ENCODE measurements around the gene DYNLRB1.
"Not testable (repeated sequence)": the region's sequence is repeated elsewhere in the genome, so short reads cannot be mapped to it uniquely, and the experiment has no call there.

Gene DYNLRB1

GRCh38 chr20:34516247-34517113 lies at the start of gene DYNLRB1:
Gene DYNLRB1, plus strand, starts transcription at chr20:34516422. Its CDS starts 37 bp downstream, at chr20:34516459.
- DNase-seq: peak; percentile 93 to 94

GRCh38 chr20:34468951-34469350 lies 47.3 kb upstream of the DYNLRB1 start:
- no peak for DNase-seq

GRCh38 chr20:34472246-34472925 lies 43.8 kb upstream of the DYNLRB1 start:
- DNase-seq: no peak

- peak; percentile 13 to 20 for DNase-seq
Observed at GRCh38 chr20:34473262-34473883, 42.8 kb upstream of the DYNLRB1 start.

GRCh38 chr20:34475979-34476736 lies 40.1 kb upstream of the DYNLRB1 start:
- peak; percentile 12 to 26 for DNase-seq

- no peak for DNase-seq
Observed at GRCh38 chr20:34479627-34480026, 36.6 kb upstream of the DYNLRB1 start.

GRCh38 chr20:34482154-34482553 lies 34.1 kb upstream of the DYNLRB1 start:
- not testable (repeated sequence) for DNase-seq

GRCh38 chr20:34483585-34484220 lies 32.5 kb upstream of the DYNLRB1 start:
- not testable (repeated sequence) for DNase-seq

- no peak for DNase-seq
Observed at GRCh38 chr20:34485068-34485634, 31.1 kb upstream of the DYNLRB1 start.

- DNase-seq: no peak
Observed at GRCh38 chr20:34491226-34491931, 24.8 kb upstream of the DYNLRB1 start.

- DNase-seq: no peak
Observed at GRCh38 chr20:34491932-34492509, 24.2 kb upstream of the DYNLRB1 start.

- DNase-seq: no peak
Observed at GRCh38 chr20:34493646-34494045, 22.6 kb upstream of the DYNLRB1 start.

- no peak for DNase-seq
Observed at GRCh38 chr20:34495307-34495706, 20.9 kb upstream of the DYNLRB1 start.

- no peak for DNase-seq
Observed at GRCh38 chr20:34495916-34496315, 20.3 kb upstream of the DYNLRB1 start.

- not testable (repeated sequence) for DNase-seq
Observed at GRCh38 chr20:34497596-34497995, 18.6 kb upstream of the DYNLRB1 start.

GRCh38 chr20:34500823-34501222 lies 15.4 kb upstream of the DYNLRB1 start:
- no peak for DNase-seq

- DNase-seq: no peak
Observed at GRCh38 chr20:34506480-34506879, 9.7 kb upstream of the DYNLRB1 start.

GRCh38 chr20:34507702-34508413 lies 8.4 kb upstream of the DYNLRB1 start:
- DNase-seq: no peak

GRCh38 chr20:34510575-34510974 lies 5.6 kb upstream of the DYNLRB1 start:
- no peak for DNase-seq

- no peak for DNase-seq
Observed at GRCh38 chr20:34511891-34512265, 4.3 kb upstream of the DYNLRB1 start.
